ENCODE results near the gene TGM6.

- TF ChIP-seq CTCF (IDR thresholded peaks at IDR 0.05) = no peak
- no peak for TF ChIP-seq POLR2A (IDR thresholded peaks at IDR 0.05)
Measured at GRCh38 chr20:2382833-2383232, 2.1 kb downstream of the TGM6 start.
